Osteocyte (in vitro differentiated cells): ENCODE measurements around the gene ANO9. TPM values are rescaled to one million over a fixed set of nuclear protein-coding genes. Genes with fewer than 3 reads are reported as not detected.

Experiments
- DNase-seq: peaks from one replicate; pipeline ENCODE4 v3.0.0; 2021; ENCODE audit warnings: mixed read lengths; ENCODE audit not compliant: unreplicated experiment; ENCODE audit errors: extremely low spot score
- H3K27ac Mint-ChIP-seq: one replicate; pipeline ENCODE4 v1.8.0; 2021; ENCODE audit warnings: mild to moderate bottlenecking, mixed read lengths; ENCODE audit not compliant: unreplicated experiment
- H3K27me3 Mint-ChIP-seq: one replicate; pipeline ENCODE4 v1.8.0; 2021; ENCODE audit warnings: mixed read lengths; ENCODE audit not compliant: unreplicated experiment
- H3K36me3 Mint-ChIP-seq: one replicate; pipeline ENCODE4 v1.8.0; 2021; ENCODE audit warnings: mixed read lengths; ENCODE audit not compliant: unreplicated experiment
- H3K4me1 Mint-ChIP-seq: one replicate; pipeline ENCODE4 v1.8.0; 2021; ENCODE audit warnings: mixed read lengths; ENCODE audit not compliant: unreplicated experiment
- H3K4me3 Mint-ChIP-seq: one replicate; pipeline ENCODE4 v1.8.0; 2021; ENCODE audit warnings: mild to moderate bottlenecking, moderate library complexity, mixed read lengths; ENCODE audit not compliant: unreplicated experiment
- H3K9me3 Mint-ChIP-seq: one replicate; pipeline ENCODE4 v1.8.0; 2021; ENCODE audit warnings: mixed read lengths; ENCODE audit not compliant: unreplicated experiment
- total RNA-seq: library from RNA; stranded (reverse); gene quantifications from 2 replicates; pipeline ENCODE4 v1.2.1, GENCODE V29; 2021
- TF ChIP-seq, protein P1 (sequence below): fragments of 200-600 bp; sonication (generic); IDR thresholded peaks from 2 replicates; pipeline ENCODE4 v1.5.0; 2021; ENCODE audit warnings: antibody characterized with exemption, mild to moderate bottlenecking, moderate library complexity

The ANO9 gene
- total RNA-seq, 1 donor from 2014 or later, result not detected

DNA sequence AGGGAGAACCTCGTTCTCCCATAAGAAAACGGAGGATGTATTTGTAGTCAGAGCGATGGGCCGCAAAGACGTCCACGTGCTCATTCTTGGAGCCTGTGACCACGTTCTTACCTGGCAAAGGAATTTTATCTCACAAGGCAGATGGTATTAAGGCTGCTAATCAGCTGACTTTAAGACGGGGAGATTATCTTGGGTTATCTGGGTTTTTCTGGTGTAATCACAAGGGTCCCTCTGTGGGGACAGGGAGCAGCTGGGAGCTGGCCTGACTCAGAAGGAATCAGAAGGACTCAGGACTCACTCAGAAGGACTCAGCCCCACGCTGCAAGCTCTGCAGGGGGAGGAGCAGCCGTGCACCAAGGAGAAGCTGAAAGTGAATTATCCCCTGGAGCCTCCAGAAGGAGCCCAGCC lies 19.6 kb downstream of the ANO9 start:
- H3K27me3 Mint-ChIP-seq, result peaks cover 9% of the 10 kb centered on the region
- peaks cover 2% of the 10 kb centered on the region for H3K4me1 Mint-ChIP-seq
- no peaks in the 10 kb centered on the region for H3K9me3 Mint-ChIP-seq
- TF ChIP-seq, protein P1, sequence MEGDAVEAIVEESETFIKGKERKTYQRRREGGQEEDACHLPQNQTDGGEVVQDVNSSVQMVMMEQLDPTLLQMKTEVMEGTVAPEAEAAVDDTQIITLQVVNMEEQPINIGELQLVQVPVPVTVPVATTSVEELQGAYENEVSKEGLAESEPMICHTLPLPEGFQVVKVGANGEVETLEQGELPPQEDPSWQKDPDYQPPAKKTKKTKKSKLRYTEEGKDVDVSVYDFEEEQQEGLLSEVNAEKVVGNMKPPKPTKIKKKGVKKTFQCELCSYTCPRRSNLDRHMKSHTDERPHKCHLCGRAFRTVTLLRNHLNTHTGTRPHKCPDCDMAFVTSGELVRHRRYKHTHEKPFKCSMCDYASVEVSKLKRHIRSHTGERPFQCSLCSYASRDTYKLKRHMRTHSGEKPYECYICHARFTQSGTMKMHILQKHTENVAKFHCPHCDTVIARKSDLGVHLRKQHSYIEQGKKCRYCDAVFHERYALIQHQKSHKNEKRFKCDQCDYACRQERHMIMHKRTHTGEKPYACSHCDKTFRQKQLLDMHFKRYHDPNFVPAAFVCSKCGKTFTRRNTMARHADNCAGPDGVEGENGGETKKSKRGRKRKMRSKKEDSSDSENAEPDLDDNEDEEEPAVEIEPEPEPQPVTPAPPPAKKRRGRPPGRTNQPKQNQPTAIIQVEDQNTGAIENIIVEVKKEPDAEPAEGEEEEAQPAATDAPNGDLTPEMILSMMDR, result no peak
- no peak overlapping the region for H3K27ac Mint-ChIP-seq
- DNase-seq, result no peak
- no peak overlapping the region for H3K4me3 Mint-ChIP-seq
- H3K36me3 Mint-ChIP-seq, result no peaks in the 10 kb centered on the region

DNA sequence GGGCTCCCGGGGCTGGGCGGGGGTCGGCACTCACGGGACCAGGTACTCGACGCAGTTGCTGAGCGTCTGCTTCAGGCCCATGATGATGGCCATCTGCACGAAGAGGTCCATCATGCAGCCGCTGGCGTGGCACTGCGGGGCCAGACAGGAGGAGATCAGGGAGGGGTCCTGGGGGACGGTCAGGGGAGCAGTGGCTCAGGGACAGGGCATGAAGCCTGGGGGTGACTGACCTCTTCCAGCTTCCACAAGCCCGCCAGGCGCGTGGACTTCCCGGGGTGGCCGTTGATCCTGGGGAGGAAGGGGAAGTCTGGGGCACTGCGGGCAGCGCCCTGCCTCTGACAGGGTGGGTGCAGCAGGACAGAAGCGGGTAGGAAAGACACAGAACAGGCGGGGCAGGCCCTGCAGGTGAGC lies 20.9 kb downstream of the ANO9 start:
- no peak overlapping the region for H3K4me3 Mint-ChIP-seq
- no peaks in the 10 kb centered on the region for H3K9me3 Mint-ChIP-seq
- TF ChIP-seq, protein P1, result no peak
- peaks cover 7% of the 10 kb centered on the region for H3K4me1 Mint-ChIP-seq
- DNase-seq, result no peak
- no peaks in the 10 kb centered on the region for H3K36me3 Mint-ChIP-seq
- H3K27ac Mint-ChIP-seq, result no peak overlapping the region
- H3K27me3 Mint-ChIP-seq, result peaks cover 9% of the 10 kb centered on the region

DNA sequence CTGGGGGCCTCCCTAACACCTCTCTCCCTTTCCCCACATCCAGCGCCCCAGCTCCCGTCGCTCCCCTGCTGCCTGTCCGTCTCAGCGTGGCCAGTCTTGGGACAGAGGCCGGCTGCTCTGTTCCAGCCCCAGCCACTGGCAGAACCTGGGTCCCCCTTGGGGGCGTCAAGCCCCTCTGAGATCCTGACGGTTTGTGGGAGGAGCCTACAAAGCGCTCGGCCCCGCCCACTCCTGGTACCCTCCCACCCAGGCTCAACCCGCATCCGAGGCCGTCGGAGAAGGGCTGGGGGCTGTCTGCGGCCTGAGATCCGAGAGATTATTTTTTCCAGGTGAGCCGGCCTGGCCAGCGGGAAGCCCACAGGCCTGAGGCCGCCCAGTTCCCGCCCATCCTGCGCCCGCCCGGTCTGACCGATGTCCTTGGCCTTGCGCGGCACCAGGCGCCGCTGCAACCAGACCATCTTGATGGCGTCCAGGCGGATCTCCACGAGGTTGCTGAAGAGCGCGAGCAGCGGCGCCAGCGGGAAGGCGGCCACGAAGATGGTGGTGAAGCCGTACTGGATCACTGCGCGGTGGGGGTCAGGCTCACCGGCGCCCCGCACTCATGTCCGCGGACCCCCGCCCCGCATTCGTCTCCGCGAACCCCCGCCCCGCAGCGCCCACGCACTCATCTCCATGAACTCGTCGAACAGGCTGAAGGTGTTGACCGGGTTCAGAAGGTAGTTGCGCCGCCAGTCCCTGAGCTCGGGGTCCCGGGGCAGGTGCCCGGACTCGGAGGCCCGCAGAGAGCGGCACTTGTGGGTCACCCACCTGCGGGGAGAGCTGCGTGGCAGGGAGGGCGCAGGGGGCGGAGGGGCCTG lies 21.5 kb downstream of the ANO9 start:
- Mint-ChIP-seq H3K4me3 (no peak overlapping the region), H3K9me3 (no peaks in the 10 kb centered on the region), H3K27me3 (peaks cover 7% of the 10 kb centered on the region), H3K27ac (no peak overlapping the region), H3K4me1 (peaks cover 13% of the 10 kb centered on the region), H3K36me3 (no peaks in the 10 kb centered on the region)
- TF ChIP-seq, protein P1, result no peak
- no peak for DNase-seq

DNA sequence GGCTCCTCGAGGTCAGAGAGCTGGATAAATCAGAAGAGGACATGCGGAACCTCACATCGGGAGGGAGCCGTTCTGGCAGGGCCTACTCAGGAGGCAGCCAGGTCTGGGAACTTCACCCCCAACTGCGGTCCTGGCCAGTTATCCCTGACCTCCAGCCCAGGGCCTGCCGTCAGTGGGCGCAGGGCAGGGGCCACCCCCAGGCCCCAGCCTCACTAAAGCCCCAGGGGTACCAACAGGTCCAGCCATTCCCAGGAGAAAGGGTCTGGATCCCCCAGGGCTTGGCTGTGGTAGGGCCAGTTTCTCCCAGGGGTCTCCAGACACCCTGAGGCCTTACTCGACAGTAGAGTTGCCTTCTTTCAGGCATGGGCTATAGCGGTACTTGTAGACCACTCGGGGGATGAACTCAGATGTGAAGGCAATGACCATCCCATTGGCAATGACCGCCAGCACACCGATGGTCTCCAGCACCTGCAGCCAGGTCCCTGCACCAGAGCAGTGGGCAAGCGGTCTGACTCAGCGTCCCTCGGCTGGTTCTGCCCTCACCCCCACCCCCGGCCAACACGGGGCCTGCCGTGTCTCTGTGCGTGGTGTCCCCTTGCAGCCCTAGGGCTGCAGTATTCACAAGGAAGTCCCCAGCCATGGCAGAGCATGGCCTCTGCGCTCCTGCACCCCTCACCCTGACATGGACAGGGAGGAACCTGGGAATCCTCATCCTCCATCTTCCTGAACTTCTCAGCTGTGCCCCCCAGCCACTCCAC lies 22.4 kb downstream of the ANO9 start:
- no peaks in the 10 kb centered on the region for H3K9me3 Mint-ChIP-seq
- no peak overlapping the region for H3K27ac Mint-ChIP-seq
- no peak overlapping the region for H3K4me3 Mint-ChIP-seq
- TF ChIP-seq, protein P1, result no peak
- DNase-seq, result no peak
- peaks cover 2% of the 10 kb centered on the region for H3K27me3 Mint-ChIP-seq
- peaks cover 21% of the 10 kb centered on the region for H3K4me1 Mint-ChIP-seq
- H3K36me3 Mint-ChIP-seq, result no peaks in the 10 kb centered on the region
